ENCODE data around the gene CFAP107.

CFAP107 gene

GRCh38 chr1:12741946-12742345, 4.1 kb upstream of the CFAP107 start:
- no peak for DNase-seq (ENCODE audit: low read depth in 2 of 2, low spot score in 1 of 2)

DNA sequence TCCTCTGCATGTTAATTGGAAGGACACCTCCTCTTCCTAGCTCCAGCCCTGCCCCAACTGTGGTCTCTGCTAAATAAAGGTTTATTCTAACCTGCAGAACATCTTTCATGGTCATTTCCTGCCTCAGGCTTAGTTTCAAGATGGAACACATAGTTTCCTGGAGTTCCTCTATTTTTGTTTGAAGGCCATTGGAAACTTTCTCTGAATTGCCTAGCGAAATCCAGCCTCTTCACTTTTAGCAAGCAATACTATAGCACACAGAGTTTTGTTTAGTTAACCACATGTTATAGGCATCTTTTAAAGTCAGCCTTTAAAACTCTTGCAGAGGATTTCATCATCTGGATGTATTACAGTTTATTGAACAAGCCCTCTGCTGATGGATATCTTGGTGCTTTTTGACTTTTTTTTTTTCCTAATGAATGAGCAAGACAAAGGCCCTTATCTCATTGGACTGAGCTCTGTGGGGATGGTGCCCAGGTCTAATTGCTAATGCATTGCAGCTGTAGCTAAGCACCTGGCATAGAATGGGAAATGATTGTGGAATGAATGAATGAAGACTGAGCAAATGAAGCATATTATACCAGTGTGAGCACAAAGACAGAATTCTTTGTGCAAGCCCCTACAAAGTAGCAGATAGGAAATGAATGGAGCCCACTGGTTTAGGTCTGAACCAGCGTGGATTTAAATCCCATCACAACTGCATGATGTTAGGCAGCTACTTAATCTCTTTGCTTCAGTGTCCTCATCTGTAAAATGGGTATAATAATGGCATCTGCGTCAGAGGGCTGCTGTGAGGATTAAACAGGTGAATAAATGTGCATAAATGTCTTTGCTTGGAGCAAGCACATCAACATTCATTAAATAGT, 641 bp upstream of the CFAP107 start:
- no peak for DNase-seq (ENCODE audit: low read depth in 2 of 2, low spot score in 1 of 2)

- no peak for DNase-seq (ENCODE audit: low read depth in 2 of 2, low spot score in 1 of 2)
Observed at GRCh38 chr1:12748778-12749355, 2.9 kb downstream of the CFAP107 start.

DNA sequence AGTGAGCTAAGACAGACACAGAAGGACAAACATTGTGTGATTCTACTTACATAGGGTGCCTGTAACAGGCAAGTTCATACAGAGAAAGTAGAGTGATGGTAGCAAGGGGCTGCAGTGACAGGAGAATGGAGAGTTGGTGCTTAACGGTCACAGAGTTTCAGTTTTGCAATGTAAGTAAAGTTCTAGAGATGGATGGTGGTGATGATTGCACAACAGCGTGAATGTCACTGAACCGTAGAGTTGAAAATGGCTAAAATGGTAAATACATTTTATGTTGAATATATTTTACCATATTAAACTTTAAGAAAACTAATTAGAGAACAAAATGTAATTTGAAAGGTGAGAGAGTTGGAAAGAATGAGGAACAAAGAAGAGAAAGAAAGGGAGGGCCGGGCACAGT, 8.7 kb downstream of the CFAP107 start:
- DNase-seq (ENCODE audit: low read depth in 2 of 2, low spot score in 1 of 2): no peak

DNA sequence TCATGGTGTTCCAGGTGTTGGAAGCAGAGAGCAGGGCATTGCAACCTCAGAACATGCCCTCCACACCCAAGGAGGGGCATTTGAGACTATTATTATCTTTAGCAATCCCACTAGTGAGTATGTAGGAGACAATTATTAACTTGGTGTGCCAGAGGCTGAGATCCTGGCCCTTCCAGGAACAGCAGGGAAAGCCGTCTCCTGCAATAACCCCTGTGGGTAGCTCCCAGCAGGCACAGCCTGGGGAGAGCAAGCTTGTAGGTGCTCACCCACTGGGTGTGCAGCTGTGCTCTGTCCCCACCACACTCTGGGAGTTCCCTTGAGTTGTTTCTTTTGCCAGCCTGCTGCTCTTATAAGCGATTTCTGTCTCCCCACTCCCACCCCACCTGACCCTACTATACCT, 10.3 kb downstream of the CFAP107 start:
- DNase-seq (ENCODE audit: low read depth in 2 of 2, low spot score in 1 of 2): no peak

GRCh38 chr1:12756768-12757413, 10.9 kb downstream of the CFAP107 start:
- DNase-seq (ENCODE audit: low read depth in 2 of 2, low spot score in 1 of 2): no peak

DNA sequence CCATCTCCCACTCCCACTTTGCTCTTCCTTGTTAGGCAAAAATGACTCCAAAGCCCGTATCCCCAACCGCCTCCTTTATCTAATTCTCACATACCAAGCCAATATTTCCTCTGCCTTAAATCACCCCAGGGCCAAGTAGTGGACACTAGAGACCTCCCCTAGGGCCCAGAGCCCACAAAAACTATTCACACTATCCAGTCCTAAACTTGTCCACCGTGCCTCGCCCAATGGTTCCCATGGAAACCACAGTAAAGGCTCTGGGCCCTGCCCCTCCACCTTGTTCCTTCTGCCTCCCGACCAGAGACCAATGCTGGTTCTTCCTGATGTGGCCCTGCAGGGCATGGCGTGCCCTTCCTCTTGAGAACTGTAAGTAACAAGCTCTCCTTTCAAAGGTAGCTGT, 11.8 kb downstream of the CFAP107 start:
- DNase-seq (ENCODE audit: low read depth in 2 of 2, low spot score in 1 of 2): no peak

DNA sequence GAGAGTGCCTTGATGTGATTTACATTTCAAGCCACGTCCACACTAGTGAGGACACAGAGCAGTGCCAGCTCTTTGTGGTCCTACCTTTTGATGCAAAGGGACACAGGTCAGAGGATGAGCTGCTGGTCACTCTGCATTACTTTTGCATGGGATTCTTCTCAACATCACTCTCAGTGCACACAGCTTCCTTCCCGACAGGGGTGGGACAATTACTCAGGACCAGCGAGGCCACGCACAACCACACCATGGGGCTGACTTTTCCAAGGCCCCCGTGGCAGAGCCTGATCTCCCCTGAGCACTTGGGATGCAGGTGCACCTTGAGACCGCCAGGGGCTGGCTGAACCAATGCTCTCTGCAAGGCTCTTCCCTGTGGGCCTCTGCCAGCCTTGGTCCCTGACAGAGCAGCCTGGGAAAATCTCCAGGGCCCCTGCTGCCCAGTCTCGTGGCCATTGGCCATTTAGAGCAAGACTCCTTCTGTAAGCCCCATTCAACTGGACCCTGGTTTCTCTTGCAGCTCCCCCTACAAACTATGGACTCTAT, 14.3 kb downstream of the CFAP107 start:
- DNase-seq (ENCODE audit: low read depth in 2 of 2, low spot score in 1 of 2): no peak

DNA sequence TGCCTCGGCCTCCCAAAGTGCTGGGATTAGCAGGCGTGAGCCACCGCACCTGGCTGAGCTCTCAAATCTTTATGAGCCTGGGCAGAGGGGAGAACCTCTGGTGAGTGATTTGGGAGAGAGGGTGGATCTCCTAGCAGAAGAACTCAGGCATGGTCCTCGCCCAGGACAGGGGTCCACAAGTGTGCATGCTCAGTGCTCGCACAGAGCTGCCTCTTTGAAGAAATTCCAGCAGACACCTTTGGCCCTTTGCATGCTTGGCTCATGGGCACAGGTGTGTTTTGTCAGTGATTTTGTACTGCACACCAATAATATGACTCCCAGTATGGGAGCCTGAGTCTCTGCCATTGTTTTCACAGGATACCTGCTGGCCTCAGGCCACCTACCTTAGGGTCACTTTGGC, 15.8 kb downstream of the CFAP107 start:
- no peak for DNase-seq (ENCODE audit: low read depth in 2 of 2, low spot score in 1 of 2)

DNA sequence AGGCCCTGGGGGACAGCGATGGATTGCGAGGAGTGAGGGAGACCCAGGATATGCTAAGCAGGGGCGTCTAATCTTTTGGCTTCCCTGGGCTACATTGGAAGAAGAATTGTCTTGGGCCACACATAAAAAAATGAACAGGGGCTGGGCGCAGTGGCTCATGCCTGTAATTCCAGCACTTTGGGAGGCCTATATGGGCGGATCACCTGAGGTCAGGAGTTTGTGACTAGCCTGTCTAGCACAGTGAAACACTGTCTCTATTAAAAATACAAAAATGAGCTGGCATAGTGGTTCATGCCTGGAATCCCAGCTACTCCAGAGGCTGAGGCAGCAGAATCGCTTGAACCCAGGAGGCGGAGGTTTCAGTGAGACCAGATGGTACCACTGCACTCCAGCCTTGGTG, 16.8 kb downstream of the CFAP107 start:
- DNase-seq (ENCODE audit: low read depth in 2 of 2, low spot score in 1 of 2): no peak

GRCh38 chr1:12763479-12763878, 17.5 kb downstream of the CFAP107 start:
- no peak for DNase-seq (ENCODE audit: low read depth in 2 of 2, low spot score in 1 of 2)

DNA sequence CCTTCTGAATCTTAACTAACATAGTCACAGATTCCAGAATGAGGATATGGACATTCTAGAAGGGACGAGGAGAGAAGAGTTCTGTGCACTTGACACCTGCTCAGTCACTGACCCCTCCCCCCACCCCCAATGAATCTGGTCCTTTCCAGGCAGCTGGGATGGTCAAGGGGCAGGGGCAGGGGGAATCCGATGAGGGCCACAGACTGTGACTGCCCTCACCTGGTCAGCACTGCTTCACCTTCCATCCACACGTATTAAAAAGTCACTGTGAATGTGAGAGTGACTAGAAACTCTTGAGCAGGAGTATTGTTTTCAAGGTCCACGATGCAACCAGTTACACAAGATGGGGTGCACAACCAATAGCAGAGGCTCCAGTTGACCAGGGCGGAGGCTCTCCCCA, 18.0 kb downstream of the CFAP107 start:
- no peak for DNase-seq (ENCODE audit: low read depth in 2 of 2, low spot score in 1 of 2)

- no peak for DNase-seq (ENCODE audit: low read depth in 2 of 2, low spot score in 1 of 2)
Observed at GRCh38 chr1:12769031-12769430, 23.0 kb downstream of the CFAP107 start.

DNA sequence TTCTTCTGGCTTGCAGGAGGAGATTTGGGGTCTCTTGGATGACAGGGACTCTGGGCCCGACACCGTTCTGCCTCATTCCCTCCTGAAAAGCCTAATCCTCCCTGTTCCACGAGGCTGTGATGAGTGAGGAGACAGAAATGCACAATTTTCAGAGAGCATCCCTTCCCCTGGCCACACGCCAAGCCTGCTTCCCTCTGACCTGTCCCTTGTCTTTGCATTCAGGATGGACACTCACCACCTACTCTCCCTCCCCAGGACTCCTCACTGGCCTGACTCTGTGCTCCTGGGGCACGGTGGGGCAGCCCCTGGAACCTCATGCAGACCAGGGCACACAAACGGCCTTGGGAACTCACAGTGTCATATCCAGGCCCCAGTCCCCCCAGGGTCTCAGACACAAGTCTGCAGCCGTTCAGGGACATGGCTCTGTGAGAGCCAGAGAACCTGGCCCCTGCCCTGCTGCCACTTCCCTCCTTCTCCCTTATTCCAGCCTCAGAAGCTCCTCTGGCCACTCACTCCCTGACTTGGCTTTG, 24.0 kb downstream of the CFAP107 start:
- DNase-seq (ENCODE audit: low read depth in 2 of 2, low spot score in 1 of 2): no peak

GRCh38 chr1:12770620-12771019, 24.6 kb downstream of the CFAP107 start:
- DNase-seq (ENCODE audit: low read depth in 2 of 2, low spot score in 1 of 2): no peak

GRCh38 chr1:12771186-12771585, 25.2 kb downstream of the CFAP107 start:
- no peak for DNase-seq (ENCODE audit: low read depth in 2 of 2, low spot score in 1 of 2)

DNA sequence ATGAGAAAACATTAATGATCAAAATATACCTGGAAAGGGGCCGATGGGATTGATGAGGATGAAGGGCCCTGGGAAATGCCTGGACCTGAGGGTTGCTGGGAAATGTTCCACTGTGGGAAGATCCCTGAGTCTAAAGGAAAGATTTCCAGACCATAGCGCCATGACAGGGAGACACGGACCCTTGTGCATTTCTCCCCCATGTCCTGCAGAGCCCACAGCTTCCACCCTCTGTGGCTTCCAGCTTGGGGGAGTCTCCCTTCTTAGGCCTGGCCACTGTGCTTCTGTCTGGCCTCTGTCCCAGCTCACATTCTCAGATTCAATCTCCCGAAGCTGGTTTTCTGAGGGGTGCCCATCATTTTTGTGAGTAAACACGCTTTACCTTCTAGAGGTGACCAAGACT, 26.5 kb downstream of the CFAP107 start:
- DNase-seq (ENCODE audit: low read depth in 2 of 2, low spot score in 1 of 2): no peak

- no peak for DNase-seq (ENCODE audit: low read depth in 2 of 2, low spot score in 1 of 2)
Observed at GRCh38 chr1:12773438-12773837, 27.4 kb downstream of the CFAP107 start, which contains the start of gene PRAMEF12. Gene PRAMEF12 (plus strand): TSS chr1:12773738. CDS start chr1:12774868, 1,130 bp downstream.

GRCh38 chr1:12774801-12775345, 28.9 kb downstream of the CFAP107 start:
- DNase-seq (ENCODE audit: low read depth in 2 of 2, low spot score in 1 of 2): no peak

GRCh38 chr1:12775443-12775842, 29.4 kb downstream of the CFAP107 start:
- no peak for DNase-seq (ENCODE audit: low read depth in 2 of 2, low spot score in 1 of 2)

DNA sequence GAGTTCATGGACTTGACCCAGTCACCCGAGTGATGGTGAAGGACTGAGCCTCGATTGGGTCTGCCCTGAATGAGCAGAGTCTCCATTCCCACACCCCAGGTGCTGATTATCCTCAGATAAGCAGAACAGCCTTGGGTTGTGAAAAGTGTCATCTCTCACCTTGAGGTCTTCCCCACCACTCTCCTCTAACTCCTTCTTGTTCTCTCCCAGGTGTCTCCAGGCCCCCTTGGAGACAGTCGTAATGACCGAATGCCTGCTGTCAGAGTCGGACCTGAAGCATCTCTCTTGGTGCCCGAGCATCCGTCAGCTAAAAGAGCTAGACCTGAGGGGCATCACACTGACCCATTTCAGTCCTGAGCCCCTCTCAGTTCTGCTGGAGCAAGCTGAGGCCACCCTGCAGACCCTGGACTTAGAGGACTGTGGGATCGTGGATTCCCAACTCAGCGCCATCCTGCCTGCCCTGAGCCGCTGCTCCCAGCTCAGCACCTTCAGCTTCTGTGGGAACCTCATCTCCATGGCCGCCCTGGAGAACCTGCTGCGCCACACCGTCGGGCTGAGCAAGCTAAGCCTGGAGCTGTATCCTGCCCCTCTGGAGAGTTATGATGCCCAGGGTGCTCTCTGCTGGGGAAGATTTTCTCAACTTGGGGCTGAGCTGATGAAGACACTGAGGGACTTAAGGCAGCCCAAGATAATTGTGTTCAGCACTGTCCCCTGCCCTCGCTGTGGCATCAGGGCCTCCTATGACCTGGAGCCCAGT, 31.0 kb downstream of the CFAP107 start:
- DNase-seq (ENCODE audit: low read depth in 2 of 2, low spot score in 1 of 2): no peak

Measured in stimulated activated CD8-positive, alpha-beta memory T cell treated with anti-CD3 and anti-CD28 coated beads, Interleukin-4, amount 100 ng/mL, for 1 hour (primary cell).